GOT3 (cell line): Measurements from ENCODE around the gene TYSND1.
"Not testable (repeated sequence)": the region's sequence is repeated elsewhere in the genome, so short reads cannot be mapped to it uniquely, and the experiment has no call there.

Experiments used
- DNase-seq: peaks from one replicate; lab custom pipeline; 2025; ENCODE audit warnings: mixed read lengths; lab: John Stamatoyannopoulos, UW

The TYSND1 gene

GRCh38 chr10:70132098-70133029 is 14.1 kb downstream of the TYSND1 start, which contains the start of gene AIFM2:
TSS of gene AIFM2 (minus strand) at chr10:70132825. CDS start at chr10:70124084, 8,741 bp downstream.
- no peak for DNase-seq

GRCh38 chr10:70131560-70131937 is 15.0 kb downstream of the TYSND1 start:
- no peak for DNase-seq

GRCh38 chr10:70130878-70131559 is 15.5 kb downstream of the TYSND1 start:
- no peak for DNase-seq

GRCh38 chr10:70126700-70127395 is 19.7 kb downstream of the TYSND1 start:
- DNase-seq = no peak

- DNase-seq = no peak
Measured at GRCh38 chr10:70125918-70126552, 20.5 kb downstream of the TYSND1 start.

- DNase-seq = no peak
Measured at GRCh38 chr10:70124918-70125317, 21.6 kb downstream of the TYSND1 start.

GRCh38 chr10:70124415-70124814 is 22.1 kb downstream of the TYSND1 start:
- no peak for DNase-seq

- DNase-seq = no peak
Measured at GRCh38 chr10:70123817-70124216, 22.7 kb downstream of the TYSND1 start.

- not testable (repeated sequence) for DNase-seq
Measured at GRCh38 chr10:70123166-70123565, 23.3 kb downstream of the TYSND1 start.

GRCh38 chr10:70122742-70123141 is 23.8 kb downstream of the TYSND1 start:
- no peak for DNase-seq

- DNase-seq = no peak
Measured at GRCh38 chr10:70121281-70121949, 25.1 kb downstream of the TYSND1 start.

GRCh38 chr10:70120417-70120816 is 26.1 kb downstream of the TYSND1 start:
- no peak for DNase-seq

GRCh38 chr10:70119623-70120022 is 26.9 kb downstream of the TYSND1 start:
- no peak for DNase-seq

- no peak for DNase-seq
Measured at GRCh38 chr10:70119197-70119596, 27.3 kb downstream of the TYSND1 start.

GRCh38 chr10:70118196-70118595 is 28.3 kb downstream of the TYSND1 start:
- no peak for DNase-seq

- DNase-seq = no peak
Measured at GRCh38 chr10:70117646-70118045, 28.9 kb downstream of the TYSND1 start.

GRCh38 chr10:70115948-70116682 is 30.4 kb downstream of the TYSND1 start:
- DNase-seq = no peak

GRCh38 chr10:70114902-70115301 is 31.6 kb downstream of the TYSND1 start:
- no peak for DNase-seq

GRCh38 chr10:70112071-70112470 is 34.4 kb downstream of the TYSND1 start:
- DNase-seq = no peak

GRCh38 chr10:70111496-70111895 is 35.0 kb downstream of the TYSND1 start:
- DNase-seq = no peak
